ENCODE measurements around the gene TMC8.

DNA sequence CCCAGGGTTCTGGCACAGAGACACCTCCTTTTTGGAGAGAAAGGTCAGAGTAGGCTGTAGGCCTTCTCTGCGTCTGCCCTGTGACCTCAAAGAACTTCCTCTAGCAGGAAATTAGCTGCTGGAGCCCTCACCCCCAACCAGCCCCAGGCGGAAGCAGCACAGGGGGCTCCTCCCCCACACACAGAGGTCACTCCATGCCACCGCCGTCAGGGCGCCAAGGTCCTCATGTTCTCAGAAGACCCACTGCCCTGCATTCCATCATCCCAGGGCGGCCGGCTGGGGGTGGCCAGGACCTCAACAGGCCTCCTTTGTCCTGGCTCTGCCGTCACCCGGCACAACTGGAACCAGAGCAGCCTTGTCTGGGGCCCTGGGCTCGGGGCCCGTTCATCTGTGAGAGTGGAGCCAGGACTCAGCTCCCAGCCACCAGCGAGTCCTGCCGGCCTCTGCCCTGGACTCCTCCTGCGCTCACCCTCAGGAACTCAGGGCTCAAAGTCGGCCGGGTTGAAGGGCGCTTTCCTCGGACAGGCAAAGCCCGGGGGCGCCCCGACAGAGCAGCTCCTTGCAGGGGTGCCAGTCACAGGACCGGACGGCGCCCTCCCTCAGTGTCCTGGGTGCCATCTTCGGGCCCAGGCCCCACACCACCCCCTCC, 3.2 kb upstream of the TMC8 start:
- TF ChIP-seq, protein P1, sequence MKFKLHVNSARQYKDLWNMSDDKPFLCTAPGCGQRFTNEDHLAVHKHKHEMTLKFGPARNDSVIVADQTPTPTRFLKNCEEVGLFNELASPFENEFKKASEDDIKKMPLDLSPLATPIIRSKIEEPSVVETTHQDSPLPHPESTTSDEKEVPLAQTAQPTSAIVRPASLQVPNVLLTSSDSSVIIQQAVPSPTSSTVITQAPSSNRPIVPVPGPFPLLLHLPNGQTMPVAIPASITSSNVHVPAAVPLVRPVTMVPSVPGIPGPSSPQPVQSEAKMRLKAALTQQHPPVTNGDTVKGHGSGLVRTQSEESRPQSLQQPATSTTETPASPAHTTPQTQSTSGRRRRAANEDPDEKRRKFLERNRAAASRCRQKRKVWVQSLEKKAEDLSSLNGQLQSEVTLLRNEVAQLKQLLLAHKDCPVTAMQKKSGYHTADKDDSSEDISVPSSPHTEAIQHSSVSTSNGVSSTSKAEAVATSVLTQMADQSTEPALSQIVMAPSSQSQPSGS (IDR thresholded peaks at IDR 0.05; ENCODE audit: low read length): no peak
- TF ChIP-seq, protein P2, sequence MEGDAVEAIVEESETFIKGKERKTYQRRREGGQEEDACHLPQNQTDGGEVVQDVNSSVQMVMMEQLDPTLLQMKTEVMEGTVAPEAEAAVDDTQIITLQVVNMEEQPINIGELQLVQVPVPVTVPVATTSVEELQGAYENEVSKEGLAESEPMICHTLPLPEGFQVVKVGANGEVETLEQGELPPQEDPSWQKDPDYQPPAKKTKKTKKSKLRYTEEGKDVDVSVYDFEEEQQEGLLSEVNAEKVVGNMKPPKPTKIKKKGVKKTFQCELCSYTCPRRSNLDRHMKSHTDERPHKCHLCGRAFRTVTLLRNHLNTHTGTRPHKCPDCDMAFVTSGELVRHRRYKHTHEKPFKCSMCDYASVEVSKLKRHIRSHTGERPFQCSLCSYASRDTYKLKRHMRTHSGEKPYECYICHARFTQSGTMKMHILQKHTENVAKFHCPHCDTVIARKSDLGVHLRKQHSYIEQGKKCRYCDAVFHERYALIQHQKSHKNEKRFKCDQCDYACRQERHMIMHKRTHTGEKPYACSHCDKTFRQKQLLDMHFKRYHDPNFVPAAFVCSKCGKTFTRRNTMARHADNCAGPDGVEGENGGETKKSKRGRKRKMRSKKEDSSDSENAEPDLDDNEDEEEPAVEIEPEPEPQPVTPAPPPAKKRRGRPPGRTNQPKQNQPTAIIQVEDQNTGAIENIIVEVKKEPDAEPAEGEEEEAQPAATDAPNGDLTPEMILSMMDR (IDR thresholded peaks at IDR 0.05; ENCODE audit: control extremely low read depth in 1 of 3, insufficient read depth in 1 of 3, low read depth in 1 of 3, low read length in 3 of 3): no peak
- TF ChIP-seq POLR2A (IDR thresholded peaks at IDR 0.05; ENCODE audit: control extremely low read depth in 1 of 2, low read depth in 2 of 2, low read length in 2 of 2): no peak
- TF ChIP-seq MAX (IDR thresholded peaks at IDR 0.05): no peak
- no peak for TF ChIP-seq POLR2AphosphoS5 (IDR thresholded peaks at IDR 0.05; ENCODE audit: low read depth, low read length)
- TF ChIP-seq TEAD4 (IDR thresholded peaks at IDR 0.05; ENCODE audit: low read depth, low read length): no peak
- no peak for TF ChIP-seq BCL11A (IDR thresholded peaks at IDR 0.05; ENCODE audit: low read depth in 2 of 2, low read length in 2 of 2)
- TF ChIP-seq RXRA (IDR thresholded peaks at IDR 0.05; ENCODE audit: insufficient read depth, low read depth, low read length): no peak
- TF ChIP-seq RFX5 (IDR thresholded peaks at IDR 0.05; ENCODE audit: borderline replicate concordance, low read depth, low read length): no peak
- TF ChIP-seq SIX5 (IDR thresholded peaks at IDR 0.05; ENCODE audit: low read depth, low read length): no peak
- TF ChIP-seq SIN3A (conservative IDR thresholded peaks at IDR 0.05 in 1 of 2, IDR thresholded peaks at IDR 0.05 in 1 of 2; ENCODE audit: low read depth in 1 of 2, low read length in 2 of 2): no peak
- no peak for TF ChIP-seq GABPA (IDR thresholded peaks at IDR 0.05; ENCODE audit: borderline replicate concordance, insufficient read depth, low read length)
- TF ChIP-seq ZNF274 (IDR thresholded peaks at IDR 0.05; ENCODE audit: borderline replicate concordance, extremely low read depth, low read length): no peak

Measured in H1 (cell line).